Activated naive CD8-positive, alpha-beta T cell (primary cell): ENCODE data around the gene FAM118B.

Source experiments
- H3K27ac Mint-ChIP-seq: one replicate; pipeline ENCODE4 v1.8.0; 2021; ENCODE audit warnings: mixed read lengths
- H3K27me3 Mint-ChIP-seq: one replicate; pipeline ENCODE4 v1.8.0; 2021; ENCODE audit warnings: mixed read lengths
- H3K36me3 Mint-ChIP-seq: one replicate; pipeline ENCODE4 v1.8.0; 2021; ENCODE audit warnings: mixed read lengths
- H3K4me1 Mint-ChIP-seq: one replicate; pipeline ENCODE4 v1.8.0; 2021; ENCODE audit warnings: low read depth, mixed read lengths
- H3K4me3 Mint-ChIP-seq: one replicate; pipeline ENCODE4 v1.8.0; 2021; ENCODE audit warnings: mild to moderate bottlenecking, mixed read lengths
- H3K9me3 Mint-ChIP-seq: one replicate; pipeline ENCODE4 v1.8.0; 2021; ENCODE audit warnings: low read depth, mixed read lengths

Gene FAM118B

GRCh38 chr11:126176853-126177470 lies 34.6 kb upstream of the FAM118B start:
- Mint-ChIP-seq H3K27ac (no peak overlapping the region), H3K9me3 (no peaks in the 10 kb centered on the region), H3K4me1 (no peaks in the 10 kb centered on the region), H3K4me3 (no peak overlapping the region), H3K36me3 (peaks cover 2% of the 10 kb centered on the region), H3K27me3 (no peaks in the 10 kb centered on the region)

- H3K9me3 Mint-ChIP-seq: no peaks in the 10 kb centered on the region
- H3K4me1 Mint-ChIP-seq: no peaks in the 10 kb centered on the region
- no peak overlapping the region for H3K27ac Mint-ChIP-seq
- no peak overlapping the region for H3K4me3 Mint-ChIP-seq
- H3K27me3 Mint-ChIP-seq: no peaks in the 10 kb centered on the region
- H3K36me3 Mint-ChIP-seq: peaks cover 5% of the 10 kb centered on the region
Observed at GRCh38 chr11:126181939-126182730, 29.4 kb upstream of the FAM118B start.

- Mint-ChIP-seq H3K4me3 (no peak overlapping the region), H3K27me3 (no peaks in the 10 kb centered on the region), H3K36me3 (peaks cover 5% of the 10 kb centered on the region), H3K9me3 (no peaks in the 10 kb centered on the region), H3K27ac (no peak overlapping the region), H3K4me1 (no peaks in the 10 kb centered on the region)
Observed at GRCh38 chr11:126182787-126183445, 28.7 kb upstream of the FAM118B start.

- H3K4me1 Mint-ChIP-seq: no peaks in the 10 kb centered on the region
- H3K36me3 Mint-ChIP-seq: peaks cover 2% of the 10 kb centered on the region
- no peaks in the 10 kb centered on the region for H3K9me3 Mint-ChIP-seq
Observed at GRCh38 chr11:126185259-126186024, 26.1 kb upstream of the FAM118B start.

GRCh38 chr11:126186025-126186698 lies 25.4 kb upstream of the FAM118B start:
- Mint-ChIP-seq H3K27me3 (no peaks in the 10 kb centered on the region), H3K9me3 (no peaks in the 10 kb centered on the region), H3K36me3 (peaks cover 4% of the 10 kb centered on the region), H3K4me1 (no peaks in the 10 kb centered on the region), H3K27ac (no peak overlapping the region), H3K4me3 (no peak overlapping the region)

More at GRCh38 chr11:126185259-126186024, 26.1 kb upstream of the FAM118B start:
- Mint-ChIP-seq H3K27me3 (no peaks in the 10 kb centered on the region), H3K27ac (no peak overlapping the region), H3K4me3 (no peak overlapping the region)

GRCh38 chr11:126186708-126187529 lies 24.7 kb upstream of the FAM118B start:
- peaks cover 4% of the 10 kb centered on the region for H3K36me3 Mint-ChIP-seq
- H3K27ac Mint-ChIP-seq: no peak overlapping the region
- no peaks in the 10 kb centered on the region for H3K27me3 Mint-ChIP-seq
- no peak overlapping the region for H3K4me3 Mint-ChIP-seq
- no peaks in the 10 kb centered on the region for H3K4me1 Mint-ChIP-seq
- no peaks in the 10 kb centered on the region for H3K9me3 Mint-ChIP-seq

GRCh38 chr11:126188332-126189108 lies 23.1 kb upstream of the FAM118B start:
- H3K27me3 Mint-ChIP-seq: no peaks in the 10 kb centered on the region
- no peaks in the 10 kb centered on the region for H3K4me1 Mint-ChIP-seq
- no peak overlapping the region for H3K27ac Mint-ChIP-seq
- H3K36me3 Mint-ChIP-seq: peaks cover 4% of the 10 kb centered on the region
- H3K9me3 Mint-ChIP-seq: no peaks in the 10 kb centered on the region
- H3K4me3 Mint-ChIP-seq: no peak overlapping the region

GRCh38 chr11:126189109-126189929 lies 22.3 kb upstream of the FAM118B start:
- H3K9me3 Mint-ChIP-seq: no peaks in the 10 kb centered on the region
- no peaks in the 10 kb centered on the region for H3K4me1 Mint-ChIP-seq
- no peaks in the 10 kb centered on the region for H3K27me3 Mint-ChIP-seq
- no peak overlapping the region for H3K4me3 Mint-ChIP-seq
- peaks cover 4% of the 10 kb centered on the region for H3K36me3 Mint-ChIP-seq
- no peak overlapping the region for H3K27ac Mint-ChIP-seq

GRCh38 chr11:126190792-126191191 lies 20.8 kb upstream of the FAM118B start:
- no peaks in the 10 kb centered on the region for H3K27me3 Mint-ChIP-seq
- no peak overlapping the region for H3K27ac Mint-ChIP-seq
- no peaks in the 10 kb centered on the region for H3K9me3 Mint-ChIP-seq
- H3K4me3 Mint-ChIP-seq: no peak overlapping the region
- H3K4me1 Mint-ChIP-seq: no peaks in the 10 kb centered on the region
- H3K36me3 Mint-ChIP-seq: peaks cover 6% of the 10 kb centered on the region

- Mint-ChIP-seq H3K27ac (no peak overlapping the region), H3K4me3 (no peak overlapping the region), H3K36me3 (peaks cover 9% of the 10 kb centered on the region), H3K27me3 (no peaks in the 10 kb centered on the region), H3K4me1 (no peaks in the 10 kb centered on the region), H3K9me3 (no peaks in the 10 kb centered on the region)
Observed at GRCh38 chr11:126191379-126192073, 20.1 kb upstream of the FAM118B start.

GRCh38 chr11:126192361-126192760 lies 19.2 kb upstream of the FAM118B start:
- Mint-ChIP-seq H3K9me3 (no peaks in the 10 kb centered on the region), H3K36me3 (peaks cover 16% of the 10 kb centered on the region), H3K27me3 (no peaks in the 10 kb centered on the region), H3K4me3 (no peak overlapping the region), H3K27ac (no peak overlapping the region), H3K4me1 (no peaks in the 10 kb centered on the region)

- H3K27ac Mint-ChIP-seq: no peak overlapping the region
- peaks cover 22% of the 10 kb centered on the region for H3K36me3 Mint-ChIP-seq
- H3K9me3 Mint-ChIP-seq: no peaks in the 10 kb centered on the region
- H3K27me3 Mint-ChIP-seq: no peaks in the 10 kb centered on the region
- no peak overlapping the region for H3K4me3 Mint-ChIP-seq
- no peaks in the 10 kb centered on the region for H3K4me1 Mint-ChIP-seq
Observed at GRCh38 chr11:126193038-126193478, 18.5 kb upstream of the FAM118B start.
